ENCODE results near the gene ADAMTS14. TPM values are rescaled to one million over a fixed set of nuclear protein-coding genes. Genes with fewer than 3 reads are reported as not detected.
"Not testable (repeated sequence)": the region's sequence is repeated elsewhere in the genome, so short reads cannot be mapped to it uniquely, and the experiment has no call there.

Gene ADAMTS14
- polyA plus RNA-seq, 3 donors: 0.05 TPM; not detected in 2

- H3K27ac Mint-ChIP-seq; H3K79me2 ChIP-seq (ENCODE audit: insufficient read depth, low read length); H3K4me2 ChIP-seq (replicated peaks; ENCODE audit: extremely low read depth, low read length, poor library complexity, severe bottlenecking); DNase-seq; H3K4me1 Mint-ChIP-seq; H3K9ac ChIP-seq (ENCODE audit: insufficient read depth, low read length, poor library complexity, severe bottlenecking); H3K27me3 Mint-ChIP-seq (ENCODE audit: low read depth in 3 of 3); H2AFZ ChIP-seq (ENCODE audit: insufficient read depth, low read depth, low read length, poor library complexity, severe bottlenecking); H3K4me1 ChIP-seq (ENCODE audit: control insufficient read depth in 1 of 2, insufficient read depth in 2 of 2, low read length in 2 of 2); H3K27me3 ChIP-seq (ENCODE audit: control insufficient read depth in 2 of 2, insufficient read depth in 2 of 2, low read length in 2 of 2); H3K4me3 ChIP-seq (replicated peaks in 1 of 3; ENCODE audit: low read depth in 2 of 3, low read length in 3 of 3); intact Hi-C loops (cut with micrococcal nuclease); H3K4me3 Mint-ChIP-seq; H3K27ac ChIP-seq (ENCODE audit: low read depth in 1 of 2, low read length in 2 of 2); H3K36me3 ChIP-seq (replicated peaks in 1 of 2; ENCODE audit: control insufficient read depth in 1 of 2, insufficient read depth in 2 of 2, low read length in 2 of 2); H3K36me3 Mint-ChIP-seq; H4K20me1 ChIP-seq (ENCODE audit: insufficient read depth, low read length): not testable (repeated sequence)
- H3K9me3 ChIP-seq (replicated peaks in 1 of 2; ENCODE audit: control insufficient read depth in 1 of 2, insufficient read depth in 1 of 2, low read length in 2 of 2): peaks cover 20 to 28% of the 10 kb centered on the region in 2 donors
- WGBS (ENCODE audit: insufficient coverage): 96% methylated on average over 4 of the region's 8 CpGs
- peaks cover 10 to 28% (median 21%) of the 10 kb centered on the region in 7 donors for H3K9me3 Mint-ChIP-seq
Observed at GRCh38 chr10:70644959-70645358, 27.3 kb upstream of the ADAMTS14 start.

- 96% methylated on average over 2 of the region's 3 CpGs for WGBS (ENCODE audit: insufficient coverage)
Observed at GRCh38 chr10:70647086-70647485, 25.2 kb upstream of the ADAMTS14 start.

More at GRCh38 chr10:70647086-70647485, 25.2 kb upstream of the ADAMTS14 start:
- H3K36me3 ChIP-seq (replicated peaks in 1 of 2; ENCODE audit: control insufficient read depth in 1 of 2, insufficient read depth in 2 of 2, low read length in 2 of 2): no peaks in the 10 kb centered on the region
- no peaks in the 10 kb centered on the region for H3K27me3 ChIP-seq (ENCODE audit: control insufficient read depth in 2 of 2, insufficient read depth in 2 of 2, low read length in 2 of 2)
- H3K27ac Mint-ChIP-seq: no peak overlapping the region
- H3K9me3 Mint-ChIP-seq: peaks cover 17 to 46% (median 36%) of the 10 kb centered on the region in 7 donors
- intact Hi-C loops (cut with micrococcal nuclease): no loop called here
- no peaks in the 10 kb centered on the region for H3K4me1 Mint-ChIP-seq
- H3K27me3 Mint-ChIP-seq (ENCODE audit: low read depth in 3 of 3): peaks cover under 1 to 3% (median 1%) of the 10 kb centered on the region in 3 donors
- H3K4me1 ChIP-seq (ENCODE audit: control insufficient read depth in 1 of 2, insufficient read depth in 2 of 2, low read length in 2 of 2): no peaks in the 10 kb centered on the region
- no peak for DNase-seq
- H3K4me3 Mint-ChIP-seq: no peak overlapping the region
- no peaks in the 10 kb centered on the region for H4K20me1 ChIP-seq (ENCODE audit: insufficient read depth, low read length)
- H3K4me3 ChIP-seq (replicated peaks in 1 of 3; ENCODE audit: low read depth in 2 of 3, low read length in 3 of 3): no peak overlapping the region
- no peak overlapping the region for H3K27ac ChIP-seq (ENCODE audit: low read depth in 1 of 2, low read length in 2 of 2)
- H3K79me2 ChIP-seq (ENCODE audit: insufficient read depth, low read length): no peaks in the 10 kb centered on the region
- no peaks in the 10 kb centered on the region for H3K36me3 Mint-ChIP-seq
- no peak overlapping the region for H2AFZ ChIP-seq (ENCODE audit: insufficient read depth, low read depth, low read length, poor library complexity, severe bottlenecking)
- no peak overlapping the region for H3K9ac ChIP-seq (ENCODE audit: insufficient read depth, low read length, poor library complexity, severe bottlenecking)
- H3K9me3 ChIP-seq (replicated peaks in 1 of 2; ENCODE audit: control insufficient read depth in 1 of 2, insufficient read depth in 1 of 2, low read length in 2 of 2): peaks cover 39 to 48% of the 10 kb centered on the region in 2 donors
- no peak for TF ChIP-seq CTCF (IDR thresholded peaks at IDR 0.05)
- no peak overlapping the region for H3K4me2 ChIP-seq (replicated peaks; ENCODE audit: extremely low read depth, low read length, poor library complexity, severe bottlenecking)
